Upper lobe of left lung (tissue), 4 donors: ENCODE data around the gene NT5DC1.

ENCODE experiments used
- CTCF ChIP-seq, 6 experiments: fragments of 450-650 bp in 4 of 6; fragments of 200-600 bp in 2 of 6; sonication (generic) in 2 of 6; IDR thresholded peaks; one replicate each; pipeline ENCODE4 v1.5.1; 2016 to 2019; ENCODE audit warnings: antibody characterized with exemption in 6 of 6
- POLR2A ChIP-seq, 4 donors: fragments of 450-650 bp; IDR thresholded peaks; one replicate each; pipeline ENCODE4 v1.5.1; 2016 to 2017; ENCODE audit warnings: antibody characterized with exemption in 4 of 4, mild to moderate bottlenecking in 2 of 4

GRCh38 chr6:116238083-116238482 lies 137.4 kb downstream of the NT5DC1 start:
- TF ChIP-seq POLR2A (IDR thresholded peaks at IDR 0.05) (no peak), CTCF (IDR thresholded peaks at IDR 0.05) (no peak)
